GM18909 (cell line): ENCODE measurements around the gene C1orf87.
"Not testable (repeated sequence)": the region's sequence is repeated elsewhere in the genome, so short reads cannot be mapped to it uniquely, and the experiment has no call there.

Source experiments
- ATAC-seq: cut with Tn5 transposase; IDR thresholded peaks from one replicate; pipeline ENCODE4 v1.9.1; 2021; ENCODE audit warnings: mild to moderate bottlenecking; ENCODE audit not compliant: unreplicated experiment, poor library complexity

Gene C1orf87

DNA sequence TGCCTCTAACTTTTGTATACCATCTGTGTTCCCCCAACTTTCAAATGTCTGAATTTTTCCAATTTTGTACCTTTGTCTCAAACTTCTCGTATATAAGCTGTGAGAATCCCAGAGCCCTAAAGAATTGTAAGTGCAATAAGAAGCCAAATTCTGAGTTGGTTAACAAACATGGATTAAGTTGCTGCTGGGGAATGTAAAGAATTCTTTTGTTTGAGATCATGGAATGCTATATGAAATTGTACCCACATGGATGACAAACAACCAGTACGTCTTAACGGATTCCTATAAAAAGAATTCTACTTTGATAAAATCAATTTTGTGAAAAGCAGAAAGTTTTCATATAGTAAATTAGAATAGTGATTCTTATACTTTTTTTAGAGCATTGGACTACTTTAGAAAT, 74.6 kb downstream of the C1orf87 start:
- no peak for ATAC-seq

DNA sequence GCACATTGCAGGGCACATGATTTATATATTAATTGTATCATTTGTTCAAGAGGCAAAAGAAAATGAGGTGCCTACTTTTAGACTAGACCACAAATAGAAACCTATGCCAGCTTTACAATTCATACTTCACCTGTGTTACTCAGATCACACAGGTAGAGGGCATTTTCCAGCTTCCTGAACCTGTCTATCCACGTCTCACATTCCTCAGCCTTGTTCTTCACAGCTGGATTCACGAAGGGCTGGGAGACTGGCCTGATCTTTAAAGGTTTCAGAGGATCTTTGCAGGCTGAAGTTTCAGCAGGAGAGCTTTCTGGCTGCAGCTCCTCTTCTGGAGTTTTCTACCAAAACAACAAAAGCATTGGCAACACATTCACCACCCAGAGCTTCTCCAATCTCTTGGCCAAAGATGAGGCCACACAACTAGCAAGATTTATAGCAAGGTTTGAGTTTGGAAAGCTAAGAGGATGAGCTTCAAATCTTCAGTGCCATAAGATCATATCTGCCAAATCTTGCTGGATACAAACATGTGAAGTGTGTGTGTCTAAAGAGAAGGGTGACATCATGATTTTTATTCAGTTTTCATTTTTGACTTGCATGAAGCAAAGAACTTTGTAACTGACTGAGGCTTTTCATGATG, 76.0 kb downstream of the C1orf87 start:
- ATAC-seq, result no peak

DNA sequence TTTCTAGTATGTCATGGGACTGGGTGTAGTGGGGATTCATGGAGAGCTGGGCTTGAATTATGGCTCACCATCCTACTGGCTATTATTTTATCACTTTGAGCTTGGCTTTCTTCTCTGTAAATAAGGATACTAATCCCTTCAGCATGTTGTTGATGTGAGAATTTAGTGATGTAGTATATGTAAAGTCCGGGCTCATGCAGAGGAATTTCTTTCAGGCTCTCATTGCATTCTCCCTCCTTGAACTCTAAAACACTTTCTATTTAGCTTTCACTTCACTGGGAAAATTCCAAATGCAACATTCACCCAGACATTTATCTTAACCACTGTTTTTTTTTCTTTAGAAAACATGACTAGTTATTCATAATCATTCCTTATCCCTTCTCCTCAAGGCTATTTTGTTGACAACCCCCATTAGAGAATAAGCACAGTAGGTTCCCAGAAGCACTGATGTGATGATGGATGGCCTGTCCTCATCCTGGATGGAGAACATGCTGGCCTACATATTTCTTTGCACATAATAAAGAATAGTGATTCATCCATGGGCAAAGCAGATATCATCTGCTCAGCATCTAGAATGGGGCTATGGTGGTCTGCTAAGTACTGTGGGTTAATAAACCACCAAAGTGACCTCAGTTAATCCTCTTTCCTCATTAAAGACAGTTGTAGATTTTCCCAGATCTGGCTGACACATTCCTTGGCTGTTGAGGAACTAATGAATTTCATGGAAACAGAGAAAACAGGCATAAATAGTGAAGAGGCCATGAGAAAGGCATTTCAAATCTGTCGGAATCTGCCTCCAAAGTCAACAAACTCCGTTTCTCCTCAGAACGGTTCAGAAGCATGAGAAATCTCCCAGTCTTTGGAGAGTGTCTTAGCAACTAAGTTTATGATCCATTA, 79.0 kb downstream of the C1orf87 start:
- no peak for ATAC-seq

DNA sequence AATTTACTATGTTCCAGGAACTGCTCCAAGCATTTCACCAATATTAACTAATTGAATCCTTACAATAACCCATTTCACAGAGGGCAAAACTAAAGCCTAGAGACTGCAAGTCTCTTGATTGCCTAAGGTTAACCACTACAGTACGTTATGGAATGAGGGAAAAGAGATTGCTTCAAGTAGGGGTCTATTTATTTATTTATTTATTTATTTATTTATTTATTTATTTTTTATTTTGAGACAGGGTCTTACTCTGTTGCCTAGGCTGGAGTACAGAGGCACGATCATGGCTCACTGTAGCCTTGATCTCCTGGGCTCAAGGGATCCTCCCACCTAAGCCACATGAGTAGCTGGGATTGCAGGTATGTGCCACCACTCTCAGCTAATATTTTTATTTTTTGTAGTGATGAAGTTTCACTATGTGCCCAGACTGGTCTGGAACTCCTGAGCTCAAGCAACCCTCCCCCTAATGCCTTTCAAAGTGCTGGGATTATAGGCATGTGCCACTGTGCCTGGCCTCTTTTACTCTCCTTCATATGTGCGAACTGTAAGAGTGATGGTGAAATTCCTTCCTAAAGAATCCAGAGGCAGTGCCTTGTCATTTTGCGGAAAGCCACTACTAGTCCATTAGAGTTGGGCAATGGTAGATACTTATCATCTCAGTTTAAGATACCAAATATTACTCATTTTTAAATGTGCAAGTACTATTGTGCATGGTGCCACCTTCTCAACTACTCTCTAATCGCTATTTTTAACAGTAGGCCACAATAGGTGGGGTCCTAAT, 81.3 kb downstream of the C1orf87 start:
- ATAC-seq, result no peak

DNA sequence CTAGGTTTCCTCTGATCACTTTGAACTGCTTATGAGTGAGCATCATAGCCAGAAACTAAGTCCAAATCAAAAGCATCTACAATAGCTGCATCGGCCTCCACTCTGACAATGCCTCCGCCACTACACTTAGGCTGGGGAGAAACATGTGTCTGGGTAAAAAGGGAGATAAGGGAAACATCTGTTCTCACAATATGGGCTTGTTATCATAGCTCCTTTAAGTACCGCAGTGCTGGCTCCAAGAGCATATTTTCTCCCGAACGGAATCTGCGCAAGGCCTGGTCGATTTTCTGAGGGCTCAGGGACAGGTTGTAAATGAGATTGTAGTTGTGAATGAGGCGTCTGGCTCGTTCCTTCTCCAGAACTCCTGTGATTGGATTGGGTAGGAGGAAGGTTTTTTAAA, 83.1 kb downstream of the C1orf87 start:
- no peak for ATAC-seq

DNA sequence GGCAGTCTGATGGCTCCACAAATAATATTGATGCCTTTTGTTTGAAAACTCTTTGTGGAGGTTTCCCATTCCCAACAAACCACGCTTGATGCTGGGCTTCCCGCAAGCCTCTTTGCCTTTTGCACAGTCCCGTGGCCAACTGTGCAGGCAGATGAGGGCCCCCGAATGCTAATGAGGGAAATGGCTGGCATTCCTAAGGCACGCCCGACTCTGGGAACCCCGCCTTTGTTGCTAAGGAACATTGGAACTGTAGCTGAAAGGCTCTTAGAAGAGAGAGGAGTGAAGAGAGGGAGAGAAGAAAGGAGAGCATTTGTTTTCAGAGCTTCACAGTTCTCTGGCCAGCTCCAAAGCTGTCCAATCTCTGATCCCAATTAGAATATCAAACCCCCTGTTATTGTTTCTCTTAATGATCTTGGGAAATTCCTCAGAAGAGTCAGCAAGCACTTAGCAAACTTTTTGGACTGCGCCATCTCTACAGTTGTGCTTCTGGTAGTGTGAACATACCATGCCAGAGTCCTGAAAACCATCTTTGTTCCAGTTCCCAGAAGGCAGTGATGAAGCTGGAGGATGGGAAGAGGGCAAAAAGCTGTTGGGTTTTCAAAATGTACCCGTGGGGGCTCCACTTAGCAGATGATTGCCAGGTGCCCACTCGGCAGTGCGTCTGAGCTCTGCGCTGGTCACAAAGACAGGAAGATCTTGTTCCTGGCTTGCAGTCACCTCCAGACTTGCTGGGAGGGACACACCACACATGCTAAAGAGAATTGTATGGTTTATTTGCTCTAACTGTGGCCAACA, 86.9 kb downstream of the C1orf87 start:
- ATAC-seq, result no peak

DNA sequence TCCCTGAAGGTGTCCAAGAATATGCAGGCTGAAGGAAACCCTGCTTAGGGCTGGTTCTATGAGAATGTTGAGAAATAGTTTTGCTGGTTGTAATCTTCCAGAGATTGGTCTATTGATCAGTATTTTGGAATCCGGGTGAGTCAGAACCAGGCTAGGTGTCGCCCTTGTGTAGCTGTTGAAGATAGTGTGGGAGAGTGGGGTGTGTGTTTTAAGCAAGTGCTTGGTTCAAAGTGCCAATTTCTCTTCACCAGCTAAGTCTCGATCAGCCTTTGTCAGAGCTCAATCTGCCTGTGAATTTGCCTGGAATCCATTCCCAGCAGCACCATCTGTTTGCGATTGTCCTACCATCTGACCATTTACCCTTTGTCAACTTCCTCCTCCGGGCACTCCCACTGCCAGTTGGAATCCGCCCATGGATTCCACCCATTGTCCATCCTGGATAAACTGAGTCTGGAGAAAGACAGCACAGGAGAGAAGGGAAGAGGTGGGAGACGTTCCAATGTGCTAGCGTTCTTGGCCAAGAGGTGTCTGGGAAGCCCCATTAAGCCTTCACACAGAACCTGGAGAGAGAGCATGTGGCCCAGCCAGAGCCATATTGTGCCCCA, 87.6 kb downstream of the C1orf87 start:
- no peak for ATAC-seq

DNA sequence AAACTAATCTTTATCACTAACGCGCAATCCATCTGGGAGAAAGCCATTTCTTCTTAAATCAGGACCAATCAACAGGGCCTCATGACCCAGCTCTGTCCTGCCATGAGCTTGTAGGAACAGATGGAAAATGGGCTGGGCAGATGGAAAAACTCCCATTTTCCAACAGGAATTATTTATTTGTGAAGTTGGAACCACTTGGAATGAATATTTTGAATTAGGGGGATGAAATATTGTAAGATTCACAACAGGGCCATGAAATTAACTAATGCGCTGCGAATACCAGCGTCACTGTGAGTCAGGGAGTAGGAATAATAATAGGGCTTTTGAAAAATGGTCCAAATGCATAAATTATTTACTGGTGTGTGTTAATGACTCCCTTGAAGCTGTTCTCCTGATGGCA, 93.9 kb downstream of the C1orf87 start:
- ATAC-seq, result no peak

DNA sequence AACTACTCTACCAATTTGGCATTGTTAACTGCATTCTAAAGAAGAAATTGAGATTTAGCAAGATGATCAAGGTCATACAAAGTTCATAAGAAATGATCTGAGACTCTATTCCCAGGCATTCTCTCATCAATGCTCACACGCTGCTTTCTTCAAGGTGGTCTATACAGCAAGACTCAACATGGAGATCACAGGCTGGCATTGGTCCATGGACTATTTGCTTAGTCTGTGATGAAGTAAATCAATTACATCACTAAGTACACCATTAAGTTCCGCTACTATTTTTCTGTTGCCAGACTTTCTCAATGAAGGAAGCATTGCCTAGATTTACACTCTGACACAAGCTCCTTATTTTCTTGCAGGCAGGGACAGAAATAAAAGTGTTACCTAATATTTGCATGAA, 95.1 kb downstream of the C1orf87 start:
- ATAC-seq, result no peak

DNA sequence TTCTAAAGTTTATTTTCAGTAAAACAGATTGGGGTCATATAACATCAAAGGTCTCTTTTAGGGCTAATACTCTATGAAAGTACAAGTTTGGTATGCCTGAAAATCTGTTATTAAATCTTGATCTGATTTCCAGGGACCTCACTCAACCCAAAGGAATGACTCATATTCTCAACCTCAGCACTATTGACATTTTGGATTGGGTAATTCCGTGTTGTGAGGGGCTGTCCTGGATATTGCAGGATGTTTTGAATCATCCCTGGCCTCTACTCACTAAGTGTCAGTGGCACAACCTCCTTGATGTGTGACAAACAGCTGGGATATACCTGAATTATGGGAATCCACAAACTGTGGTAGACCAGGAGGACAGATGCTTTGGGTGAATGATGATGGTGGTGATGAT, 95.5 kb downstream of the C1orf87 start:
- no peak for ATAC-seq

DNA sequence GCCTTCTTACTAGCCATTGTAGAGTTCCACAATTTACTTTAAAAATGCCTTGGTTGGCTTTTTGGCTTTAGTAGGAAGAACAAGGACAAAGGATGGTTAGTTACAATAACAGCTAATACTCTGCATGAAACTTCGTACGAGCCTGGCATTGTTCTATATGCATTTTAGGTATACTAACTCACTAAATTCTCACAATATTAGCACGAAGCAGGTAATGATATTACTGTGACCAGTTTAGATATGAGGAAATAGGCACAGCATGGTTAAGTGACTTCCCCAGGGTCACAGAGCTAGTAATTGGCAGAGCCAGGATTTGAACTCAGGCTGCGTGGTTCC, 96.5 kb downstream of the C1orf87 start:
- no peak for ATAC-seq

DNA sequence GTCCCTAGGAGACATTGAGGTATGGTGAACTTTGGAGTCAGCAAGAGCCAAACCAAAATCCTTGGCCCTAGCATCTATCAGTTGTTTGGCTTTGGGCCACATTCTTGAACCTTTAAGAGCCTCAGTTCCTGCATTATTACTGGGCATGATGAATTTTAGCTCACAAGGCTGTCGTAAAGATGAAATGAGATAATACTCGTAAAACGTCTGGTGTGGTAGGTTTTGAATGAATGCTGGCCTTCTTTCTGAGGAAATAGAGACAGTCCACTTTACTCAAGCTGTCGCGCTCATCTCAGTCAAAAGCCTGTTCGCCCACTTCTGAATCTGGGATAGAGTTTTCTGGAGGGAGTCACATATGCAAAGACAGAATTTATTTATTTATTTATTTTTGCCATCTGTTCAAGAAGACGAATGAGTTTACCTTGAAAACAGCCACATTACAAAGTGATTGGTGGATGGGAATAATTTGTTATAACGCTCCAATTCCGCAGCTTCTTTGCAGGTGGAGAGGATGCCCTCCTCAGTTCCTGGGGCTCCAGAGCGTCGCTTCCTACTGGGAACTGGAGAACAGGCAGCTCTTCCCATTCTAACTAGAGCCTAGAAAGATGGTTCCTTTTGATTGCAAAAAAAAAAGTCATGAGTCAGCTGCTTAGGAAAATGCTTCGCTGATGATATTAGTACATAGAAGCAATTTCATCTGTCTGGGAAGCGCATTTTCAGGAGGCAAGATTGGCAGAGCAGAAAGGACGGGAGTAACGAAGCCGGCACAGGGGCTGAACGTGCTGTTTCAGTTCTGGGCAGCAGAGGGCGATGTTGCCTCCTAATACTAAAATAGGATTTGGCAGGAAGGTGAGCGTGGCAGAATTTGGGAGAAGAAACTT, 97.1 kb downstream of the C1orf87 start:
- peak; percentile 68 for ATAC-seq

DNA sequence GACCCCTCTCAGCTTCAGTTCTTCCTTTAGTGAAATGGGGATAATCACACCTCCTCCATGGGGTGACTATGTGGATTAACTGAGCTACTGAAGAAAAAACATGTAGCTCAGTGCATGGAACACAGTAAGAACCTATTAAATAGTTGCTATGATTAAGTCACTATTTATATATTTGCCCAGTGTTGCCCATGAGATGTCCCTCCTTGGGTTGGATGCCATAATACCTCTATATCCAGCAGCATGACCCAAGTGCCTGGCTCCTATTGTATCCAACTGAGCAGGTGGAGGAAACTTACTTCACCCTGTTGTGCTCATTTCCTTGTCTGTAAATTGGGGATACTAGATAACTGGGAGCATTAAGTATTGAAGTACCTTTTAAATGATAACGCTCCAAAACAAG, 99.9 kb downstream of the C1orf87 start:
- ATAC-seq, result no peak

DNA sequence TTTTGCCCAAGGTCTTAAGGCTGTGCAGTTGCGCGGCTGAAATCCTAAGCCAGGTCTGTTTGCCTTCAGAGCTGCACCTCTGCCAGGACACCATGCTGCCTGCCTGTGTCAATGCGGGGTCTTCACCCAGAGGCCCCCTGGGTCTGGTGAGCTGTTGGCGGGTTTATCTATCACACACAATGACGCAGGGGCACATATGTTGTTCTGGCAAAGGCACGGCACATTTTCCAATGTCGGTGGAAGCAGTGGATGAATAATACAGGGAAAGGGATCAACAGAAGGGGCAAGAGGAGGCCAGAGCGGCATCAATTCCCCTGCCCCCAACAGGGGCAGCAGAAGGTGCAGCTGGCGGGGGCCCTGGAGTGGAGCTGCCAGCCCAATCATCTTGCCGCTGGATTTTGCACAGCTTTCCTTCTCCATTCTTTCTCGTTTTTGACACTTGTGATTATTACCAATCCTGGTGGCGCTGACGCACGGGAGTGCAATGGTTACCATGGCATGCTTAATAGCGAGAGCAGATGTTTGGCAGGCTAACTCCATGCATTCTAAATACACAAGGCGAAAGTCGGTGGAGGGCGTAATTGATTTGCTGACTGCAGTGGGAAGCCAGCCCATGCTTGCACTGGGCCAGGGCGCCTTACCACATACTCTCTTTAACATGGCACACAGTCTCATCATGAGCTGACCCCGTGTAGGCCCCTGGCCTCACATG, 101.2 kb downstream of the C1orf87 start:
- no peak for ATAC-seq

DNA sequence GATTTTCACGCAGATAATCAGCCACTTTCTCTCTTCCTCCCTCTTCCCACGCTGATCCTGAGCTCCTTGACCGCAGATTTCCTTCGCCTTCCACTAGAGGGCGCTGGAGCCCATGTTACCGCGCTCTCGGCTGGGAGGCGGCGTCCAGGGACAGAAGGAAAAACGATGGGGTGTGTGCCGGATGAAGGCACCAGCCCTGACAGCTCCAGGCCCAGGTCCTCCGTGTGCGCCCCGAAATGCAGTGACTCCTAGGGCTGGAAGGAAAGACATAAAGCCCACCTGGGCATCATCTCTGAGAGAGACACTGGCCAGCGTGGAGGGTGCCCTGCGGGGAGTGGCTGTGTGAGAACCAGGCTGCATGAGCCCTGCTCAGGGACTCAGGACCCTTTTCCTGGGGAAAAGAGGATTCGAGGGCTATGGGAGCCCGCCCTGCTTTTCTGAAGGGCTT, 102.1 kb downstream of the C1orf87 start:
- peak; percentile 65 for ATAC-seq

DNA sequence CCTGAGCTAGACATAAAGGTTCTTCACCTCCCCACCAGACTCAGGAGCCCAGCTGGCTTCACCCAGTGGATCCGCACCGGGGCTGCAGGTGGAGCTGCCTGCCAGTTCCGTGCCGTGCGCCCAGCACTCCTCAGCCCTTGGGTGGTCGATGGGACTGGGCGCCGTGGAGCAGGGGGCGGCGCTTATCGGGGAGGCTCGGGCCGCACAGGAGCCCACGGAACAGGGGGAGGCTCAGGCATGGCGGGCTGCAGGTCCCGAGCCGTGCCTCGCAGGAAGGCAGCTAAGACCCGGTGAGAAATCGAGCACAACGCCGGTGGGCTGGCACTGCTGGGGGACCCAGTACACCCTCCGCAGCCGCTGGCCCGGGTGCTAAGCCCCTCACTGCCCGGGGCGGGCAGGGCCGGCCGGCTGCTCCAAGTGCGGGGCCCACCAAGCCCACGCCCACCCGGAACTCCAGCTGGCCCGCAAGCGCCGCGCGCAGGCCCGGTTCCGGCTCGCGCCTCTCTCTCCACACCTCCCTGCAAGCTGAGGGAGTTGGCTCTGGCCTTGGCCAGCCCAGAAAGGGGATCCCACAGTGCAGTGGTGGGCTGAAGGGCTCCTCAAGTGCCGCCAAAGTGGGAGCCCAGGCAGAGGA, 103.9 kb downstream of the C1orf87 start:
- not testable (repeated sequence) for ATAC-seq

DNA sequence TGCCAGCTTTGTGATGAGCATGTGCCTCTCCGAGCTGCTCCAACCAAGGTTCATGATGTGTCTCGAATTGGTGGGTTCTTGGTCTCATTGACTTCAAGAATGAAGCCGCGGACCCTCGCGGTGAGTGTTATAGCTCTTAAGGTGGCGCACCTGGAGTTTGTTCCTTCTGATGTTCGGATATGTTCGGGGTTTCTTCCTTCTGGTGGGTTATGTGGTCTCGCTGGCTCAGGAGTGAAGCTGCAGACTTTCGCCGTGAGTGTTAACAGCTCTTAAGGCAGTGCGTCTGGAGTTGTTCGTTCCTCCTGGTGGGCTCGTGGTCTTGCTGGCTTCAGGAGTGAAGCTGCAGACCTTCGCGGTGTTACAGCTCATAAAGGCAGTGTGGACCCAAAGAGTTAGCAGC, 104.8 kb downstream of the C1orf87 start:
- ATAC-seq, result not testable (repeated sequence)

DNA sequence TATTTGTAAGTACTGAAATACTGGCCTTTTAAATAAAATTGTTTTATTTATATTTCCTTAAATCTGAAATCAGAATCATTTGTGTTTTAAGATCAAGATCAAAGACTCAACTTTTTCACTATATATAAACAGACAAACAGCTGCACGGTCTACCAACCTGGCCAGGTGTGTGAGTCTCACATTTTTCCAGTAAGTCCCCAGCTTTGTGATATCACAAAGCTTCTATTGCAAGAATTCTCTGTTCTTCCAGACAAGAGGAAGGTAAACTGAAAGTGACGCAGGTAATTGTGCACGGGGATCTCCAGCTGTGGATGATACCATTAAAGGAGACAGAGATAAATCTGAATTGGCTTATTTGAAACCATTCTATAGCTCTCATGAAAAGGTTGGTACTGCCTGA, 105.8 kb downstream of the C1orf87 start:
- no peak for ATAC-seq
